AML-193 (cell line): Measurements from ENCODE around the gene MYO5C.

Experiments
- DNase-seq, 2 experiments: peaks; one replicate each; lab custom pipeline; 2025; lab: John Stamatoyannopoulos, UW

Gene MYO5C

DNA sequence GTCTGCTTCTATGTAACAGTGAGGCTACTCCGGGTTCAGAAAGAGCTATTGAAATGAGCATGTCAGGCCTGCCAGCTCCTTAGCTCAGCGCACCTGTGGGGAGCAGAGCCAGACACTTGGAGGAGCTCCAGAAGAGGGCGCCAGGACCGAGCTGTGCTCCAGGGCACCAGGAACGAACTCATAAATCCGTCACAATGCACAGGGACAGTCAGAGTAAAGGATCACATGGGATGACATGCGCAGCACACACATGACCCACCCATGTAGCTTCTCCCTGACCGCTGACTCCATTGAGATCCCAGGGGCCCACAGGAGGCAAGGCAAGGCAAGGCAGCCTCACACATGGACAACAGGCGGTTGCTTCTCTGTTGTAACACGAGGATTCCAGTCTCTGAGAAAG lies 78.4 kb downstream of the MYO5C start:
- DNase-seq, result no peak

DNA sequence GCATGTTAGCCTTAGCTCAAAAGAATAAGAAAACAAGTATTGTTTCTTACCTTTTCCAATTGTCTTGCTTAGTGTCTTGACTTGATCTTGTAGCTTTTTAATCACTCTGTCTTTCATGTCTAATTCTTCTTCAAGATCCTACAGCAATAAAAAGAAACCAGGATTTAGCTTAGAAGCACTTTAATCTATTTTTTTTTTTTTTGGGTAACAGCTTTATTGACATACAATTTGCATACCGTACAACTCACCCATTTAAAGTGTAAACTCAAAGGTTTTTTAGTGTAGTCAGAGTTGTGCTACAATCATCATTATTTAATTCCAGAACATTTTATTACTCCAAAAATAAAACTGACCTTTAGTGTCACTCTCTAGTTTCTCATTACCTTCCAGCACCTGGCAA lies 81.1 kb downstream of the MYO5C start:
- no peak for DNase-seq

DNA sequence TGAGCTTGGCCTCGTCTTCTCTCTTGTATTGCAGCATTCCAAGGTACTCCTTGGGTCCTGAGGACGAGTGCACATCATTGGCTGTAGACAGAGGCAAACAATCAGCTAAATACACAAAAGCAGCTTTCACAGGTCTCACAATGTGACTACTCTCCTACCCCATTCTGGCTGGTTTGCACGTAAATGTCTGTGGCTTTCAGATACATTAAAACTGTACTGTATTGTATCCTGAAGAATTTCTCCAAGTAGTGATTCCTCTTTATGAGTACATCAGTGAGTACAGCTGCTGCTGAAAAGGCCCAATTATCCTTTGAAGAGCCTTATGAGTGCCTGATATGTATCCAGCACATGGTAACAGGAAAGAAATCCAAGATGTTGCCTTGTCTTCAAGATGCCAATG lies 82.4 kb downstream of the MYO5C start:
- no peak for DNase-seq

DNA sequence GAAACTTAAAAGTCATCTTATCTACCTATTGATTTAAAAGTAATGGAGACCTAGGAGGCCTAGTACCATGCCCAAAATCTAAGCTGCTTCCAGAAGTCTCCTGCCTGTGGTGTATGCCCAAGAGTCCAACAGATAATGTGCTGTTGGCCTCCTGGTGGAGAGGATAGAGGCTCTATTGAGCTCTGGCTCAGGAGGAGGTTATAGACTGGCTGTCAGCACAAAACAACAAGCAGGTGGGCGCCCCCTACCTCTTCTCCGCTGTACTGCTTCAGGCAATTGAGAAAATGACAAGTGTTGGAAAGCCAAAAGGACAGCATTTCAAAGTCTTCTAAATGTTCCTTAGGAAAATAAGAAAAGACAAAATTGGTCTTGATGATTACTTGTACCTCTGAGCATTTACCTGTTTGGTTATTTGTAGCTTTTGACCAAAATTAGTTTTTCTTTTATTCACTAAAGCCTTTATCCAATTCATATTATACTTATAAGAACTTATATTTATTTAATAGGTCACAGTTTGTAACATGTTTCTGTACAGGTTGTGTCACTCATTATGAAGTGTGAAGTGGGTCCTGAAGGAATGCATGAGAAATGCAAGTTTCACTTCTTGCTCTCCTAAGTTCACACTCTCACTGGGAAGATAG lies 87.2 kb downstream of the MYO5C start:
- peak; percentile 62 to 67 for DNase-seq

DNA sequence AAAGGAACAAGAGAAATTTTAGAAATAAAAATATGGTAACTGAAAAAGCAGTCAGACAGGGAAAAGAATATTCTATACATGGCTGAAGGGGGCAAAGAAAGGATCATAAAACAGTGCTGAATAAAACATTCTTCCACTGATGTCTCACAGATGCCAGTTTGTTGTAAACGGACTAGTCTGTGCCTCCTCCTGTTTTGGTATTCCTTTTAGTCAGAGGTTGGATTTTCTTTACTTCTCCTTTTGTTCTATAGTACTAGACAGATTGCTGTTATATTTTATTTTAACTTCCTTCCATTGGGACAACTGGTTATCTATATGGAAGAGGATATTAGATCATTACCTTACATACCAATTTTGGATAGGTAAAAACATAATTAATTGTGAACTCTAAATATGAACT lies 88.4 kb downstream of the MYO5C start:
- DNase-seq, result peak; percentile 3 to 9

DNA sequence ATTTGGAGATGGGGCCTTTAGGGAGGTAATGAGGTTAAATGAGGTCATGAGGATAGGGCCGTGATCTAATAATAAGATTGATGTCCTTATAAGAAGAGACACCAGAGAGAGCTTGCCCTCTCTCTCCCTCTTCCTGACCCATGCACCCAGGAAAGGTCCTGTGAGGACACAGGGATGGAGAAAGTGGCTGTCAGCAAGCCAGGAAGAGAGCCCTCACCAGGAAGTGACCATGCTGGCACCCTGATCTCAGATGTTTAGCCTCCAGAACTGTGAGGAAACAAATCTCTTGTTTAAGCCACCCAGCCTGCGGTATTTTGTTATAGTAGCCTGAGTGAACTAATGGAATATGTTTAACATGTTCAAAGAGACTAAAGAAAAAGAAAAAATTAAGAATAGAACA lies 89.2 kb downstream of the MYO5C start:
- DNase-seq, result no peak

DNA sequence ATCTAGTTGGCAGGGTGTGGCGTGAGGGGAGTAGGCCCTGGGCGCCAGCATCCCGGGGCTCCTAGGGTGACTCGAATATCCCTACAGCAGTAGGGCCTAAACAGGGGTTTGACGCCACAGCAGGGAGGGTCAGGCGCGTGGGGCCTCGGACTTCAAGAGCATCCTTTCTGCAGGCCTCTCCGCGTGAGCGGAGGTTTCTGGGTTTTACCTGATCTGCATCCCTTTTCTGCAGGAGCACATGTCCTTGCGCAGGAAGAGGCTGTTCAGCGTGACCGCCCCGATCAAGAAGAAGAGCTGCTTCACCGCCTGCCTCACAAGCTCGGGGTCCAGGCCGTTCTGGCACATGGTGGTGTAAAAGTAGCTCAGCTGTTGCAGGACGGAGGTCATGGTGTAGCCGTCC lies 90.9 kb downstream of the MYO5C start:
- DNase-seq, result no peak

DNA sequence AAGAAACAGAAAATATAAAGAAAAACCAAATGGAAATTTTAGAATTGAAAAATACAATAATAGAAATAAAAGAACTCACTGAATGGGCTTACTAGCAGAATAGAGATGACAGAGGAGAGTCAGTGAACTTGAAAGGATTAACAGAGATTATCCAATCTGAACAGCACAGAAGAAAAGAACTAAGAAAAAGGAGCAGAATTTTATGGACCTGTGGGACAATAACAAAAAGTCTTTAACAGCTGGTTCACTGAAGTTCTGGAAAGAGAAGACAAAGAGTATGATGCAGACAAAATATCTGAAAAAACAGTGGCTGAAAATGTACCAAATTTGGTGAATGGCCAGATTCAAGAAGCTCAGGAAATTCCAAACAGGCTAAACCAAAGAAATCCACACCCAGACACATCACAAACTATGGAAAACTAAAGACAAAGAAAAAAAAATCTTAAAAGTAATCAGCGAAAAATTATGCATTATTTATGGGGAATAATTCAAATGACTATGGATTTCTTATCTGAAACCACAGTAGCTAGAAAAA lies 94.7 kb downstream of the MYO5C start:
- no peak for DNase-seq

DNA sequence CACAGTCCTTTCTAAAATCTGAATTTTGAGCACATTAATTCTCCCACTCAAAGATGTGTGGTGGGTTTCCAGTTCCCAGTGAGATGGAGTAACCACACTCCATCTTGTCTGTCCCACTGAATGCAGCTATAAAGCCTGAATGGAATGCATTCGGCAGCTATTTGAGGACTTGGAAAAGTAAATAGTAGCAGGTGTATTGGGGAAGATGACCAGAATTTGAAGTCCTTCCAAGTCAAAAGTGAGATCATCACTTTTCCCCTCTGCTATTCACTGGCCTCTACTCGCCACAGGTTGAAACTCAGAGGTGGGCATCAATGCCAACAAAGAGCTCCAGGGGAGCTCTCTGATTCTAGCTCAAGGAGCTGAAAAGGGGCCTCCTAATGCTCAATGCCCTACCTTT lies 96.3 kb downstream of the MYO5C start:
- DNase-seq, result no peak

DNA sequence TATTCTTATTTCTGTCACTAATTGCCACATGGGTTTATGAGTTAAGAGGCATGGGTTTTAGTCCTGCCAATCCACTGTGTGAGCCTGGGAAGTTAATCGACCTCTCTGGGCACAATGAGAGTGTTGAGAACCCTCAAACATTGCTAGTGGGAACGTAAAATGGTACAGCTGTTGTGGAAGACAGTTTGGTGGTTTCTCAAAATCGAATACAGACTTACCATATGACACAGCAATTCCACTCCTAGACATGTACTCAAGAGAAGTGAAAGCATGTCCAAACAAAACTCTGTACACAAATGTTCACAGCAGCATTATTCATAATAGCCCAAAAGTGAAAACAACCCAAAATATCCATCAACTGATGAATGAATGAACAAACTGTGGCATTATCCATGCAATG lies 98.7 kb downstream of the MYO5C start:
- DNase-seq, result no peak

DNA sequence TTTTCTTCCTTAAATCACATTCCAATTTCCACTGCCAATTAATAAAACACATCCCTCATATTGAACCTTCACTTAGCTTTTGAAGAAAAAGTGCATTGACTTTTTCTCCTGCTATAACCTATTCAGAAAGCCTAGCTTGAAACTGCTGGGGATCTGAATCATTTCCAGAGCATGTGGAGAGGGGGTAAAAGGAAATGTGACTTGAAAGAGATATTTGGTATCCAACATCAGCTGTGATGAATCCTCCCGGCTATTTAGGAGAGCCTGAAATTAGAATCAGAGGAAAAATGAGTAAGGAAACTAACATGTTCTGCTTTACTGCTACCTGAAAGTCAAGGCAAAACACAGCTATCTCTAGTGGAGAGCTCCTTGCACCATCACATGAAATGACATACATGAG lies 101.8 kb downstream of the MYO5C start:
- no peak for DNase-seq

DNA sequence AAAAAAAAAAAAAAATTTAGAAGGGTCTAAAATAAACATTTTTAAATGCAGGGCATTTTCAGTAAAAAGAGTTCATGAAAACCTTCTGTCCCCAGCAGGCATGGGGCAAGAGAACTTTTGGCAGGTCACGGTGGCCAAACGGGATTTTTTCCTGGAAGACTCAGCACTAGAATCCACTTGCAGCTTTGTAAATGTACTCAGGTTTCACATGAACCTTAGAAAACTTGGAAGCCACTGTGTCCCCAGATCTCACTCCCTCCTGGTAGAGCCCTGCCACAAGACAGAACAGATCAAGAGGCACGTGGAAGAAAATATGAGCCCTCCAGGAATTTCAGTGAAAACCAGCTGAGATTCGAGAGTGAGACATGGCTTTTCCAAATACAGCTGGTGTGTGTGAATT lies 102.3 kb downstream of the MYO5C start:
- no peak for DNase-seq

DNA sequence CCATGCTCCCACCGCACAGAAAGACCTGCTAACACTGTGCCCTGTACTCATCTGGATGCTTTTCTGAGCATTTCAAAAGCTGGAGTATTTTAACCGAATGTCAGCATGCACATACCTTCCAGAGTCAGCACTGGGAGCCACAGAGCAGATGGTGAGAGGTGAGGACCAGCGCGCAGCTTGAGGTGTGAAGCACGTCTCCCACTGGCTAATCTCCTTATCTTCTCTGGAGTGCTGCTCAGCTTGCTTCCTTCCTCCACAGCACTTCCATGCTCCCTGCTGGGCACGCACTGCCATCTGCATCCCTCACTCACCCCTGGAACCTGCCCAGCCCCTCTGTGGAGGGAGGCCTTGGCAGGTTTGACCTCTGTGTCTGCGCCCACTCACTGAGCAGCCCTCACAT lies 104.4 kb downstream of the MYO5C start, which contains the start of gene GNB5:
Gene GNB5, minus strand, starts transcription at position 186 of the 400 bp plus-strand sequence. CDS start 6,716 bp downstream, outside the sequence.
- no peak for DNase-seq

DNA sequence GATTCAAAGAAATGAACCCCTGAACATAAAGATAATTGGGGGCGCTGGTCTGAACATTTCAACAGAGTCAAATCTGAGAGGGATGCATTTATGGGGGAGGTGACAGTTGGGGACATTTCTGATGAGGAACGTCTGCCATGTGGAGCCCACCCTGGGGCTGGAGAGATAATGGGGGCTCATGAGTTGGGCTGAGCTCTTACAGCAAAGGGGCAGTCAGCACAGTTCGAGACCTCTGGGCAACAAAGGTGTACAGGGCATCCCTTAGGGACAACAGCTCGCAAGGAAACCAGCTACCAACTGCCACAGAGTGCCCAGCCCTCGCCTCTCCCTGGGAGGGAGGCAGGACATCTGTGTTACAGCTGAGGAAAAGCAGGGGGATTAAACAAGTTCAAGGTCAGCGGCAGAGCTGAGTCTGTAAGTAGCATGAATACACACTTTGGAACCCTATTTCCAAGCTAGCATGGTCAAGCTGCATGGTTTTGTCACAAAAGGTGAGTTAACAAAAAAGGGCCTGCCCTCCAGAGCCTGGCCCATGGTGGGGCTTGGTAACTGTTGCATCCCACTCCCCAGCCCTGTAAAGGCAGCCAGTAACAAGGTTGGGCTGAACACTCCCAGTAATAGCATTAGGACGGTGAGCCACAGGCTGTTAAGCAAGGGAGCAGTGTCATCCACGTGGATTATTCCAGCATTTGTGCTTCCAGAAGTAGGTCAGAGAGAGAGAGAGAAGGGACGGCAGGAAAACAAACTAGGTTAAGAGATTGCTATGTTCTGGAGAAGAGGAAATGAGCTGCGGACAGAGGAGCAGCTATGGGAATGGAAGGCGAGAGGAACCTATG lies 108.7 kb downstream of the MYO5C start:
- no peak for DNase-seq

DNA sequence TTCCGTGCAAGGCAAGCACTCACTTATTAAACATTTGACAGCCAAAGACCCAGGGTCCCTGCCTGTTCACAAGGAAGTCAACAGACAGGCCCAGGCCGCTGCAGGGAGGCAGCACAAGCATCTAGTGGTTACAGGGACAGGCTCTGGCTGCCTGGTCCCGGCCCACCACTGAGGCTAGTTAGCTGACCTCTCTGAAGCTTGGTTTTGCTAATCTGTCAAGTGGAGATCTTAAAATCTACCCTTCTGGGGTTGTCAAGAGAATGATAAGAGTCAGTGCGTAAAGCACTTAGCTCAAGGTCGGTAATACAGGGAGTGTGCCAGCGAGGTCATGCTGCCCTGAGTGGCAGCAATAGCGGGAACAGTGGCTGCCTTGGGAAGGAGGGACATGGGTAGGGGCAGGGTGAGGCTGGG lies 110.4 kb downstream of the MYO5C start:
- DNase-seq, result no peak

DNA sequence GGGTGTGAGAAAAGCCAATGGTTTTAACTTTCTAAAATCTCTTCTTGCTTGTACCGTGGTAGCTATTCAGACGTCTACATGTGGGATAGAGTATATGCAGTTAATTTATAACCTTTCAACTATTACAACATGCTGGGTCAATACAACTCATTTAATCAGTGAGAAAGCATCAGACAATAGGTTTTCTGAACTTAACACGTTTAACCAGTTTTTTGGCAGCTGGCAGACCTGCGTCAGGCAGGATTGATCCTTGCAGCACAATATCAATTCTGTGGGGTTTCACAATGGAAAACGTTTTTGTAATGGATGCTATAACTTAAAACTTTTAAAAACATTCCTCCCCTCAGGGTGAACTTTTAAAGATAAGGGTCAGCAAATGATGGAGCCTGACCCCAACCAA lies 110.9 kb downstream of the MYO5C start:
- no peak for DNase-seq

DNA sequence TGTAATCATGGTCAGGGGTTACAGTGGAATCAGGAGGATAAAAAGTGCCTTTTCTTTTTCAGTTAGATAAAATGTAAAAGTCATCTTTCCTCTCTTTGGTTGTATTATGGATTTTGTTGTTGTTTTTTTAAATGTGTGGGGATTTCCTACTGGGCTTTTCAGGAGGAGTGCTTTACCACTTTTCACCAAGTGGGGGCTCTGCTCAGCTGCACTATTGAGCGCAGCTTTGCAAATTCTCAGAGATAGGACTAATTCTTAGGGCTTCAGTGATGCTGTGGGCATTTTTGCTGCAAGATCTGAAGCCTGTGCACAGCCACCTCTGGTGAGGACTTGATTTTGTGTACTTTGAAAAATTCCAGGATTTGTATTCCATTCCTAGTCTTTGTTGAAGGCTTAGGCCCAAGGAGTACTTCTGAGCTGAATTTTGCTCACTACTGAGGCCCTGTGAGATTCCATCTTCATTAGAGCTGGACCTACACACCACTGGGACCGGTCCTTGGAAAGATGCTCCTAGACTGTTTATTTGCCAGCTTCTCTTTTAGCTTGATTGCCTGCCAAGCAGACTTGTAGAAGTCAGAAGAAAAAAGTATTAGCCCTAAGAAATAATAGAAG lies 111.9 kb downstream of the MYO5C start:
- DNase-seq, result no peak

DNA sequence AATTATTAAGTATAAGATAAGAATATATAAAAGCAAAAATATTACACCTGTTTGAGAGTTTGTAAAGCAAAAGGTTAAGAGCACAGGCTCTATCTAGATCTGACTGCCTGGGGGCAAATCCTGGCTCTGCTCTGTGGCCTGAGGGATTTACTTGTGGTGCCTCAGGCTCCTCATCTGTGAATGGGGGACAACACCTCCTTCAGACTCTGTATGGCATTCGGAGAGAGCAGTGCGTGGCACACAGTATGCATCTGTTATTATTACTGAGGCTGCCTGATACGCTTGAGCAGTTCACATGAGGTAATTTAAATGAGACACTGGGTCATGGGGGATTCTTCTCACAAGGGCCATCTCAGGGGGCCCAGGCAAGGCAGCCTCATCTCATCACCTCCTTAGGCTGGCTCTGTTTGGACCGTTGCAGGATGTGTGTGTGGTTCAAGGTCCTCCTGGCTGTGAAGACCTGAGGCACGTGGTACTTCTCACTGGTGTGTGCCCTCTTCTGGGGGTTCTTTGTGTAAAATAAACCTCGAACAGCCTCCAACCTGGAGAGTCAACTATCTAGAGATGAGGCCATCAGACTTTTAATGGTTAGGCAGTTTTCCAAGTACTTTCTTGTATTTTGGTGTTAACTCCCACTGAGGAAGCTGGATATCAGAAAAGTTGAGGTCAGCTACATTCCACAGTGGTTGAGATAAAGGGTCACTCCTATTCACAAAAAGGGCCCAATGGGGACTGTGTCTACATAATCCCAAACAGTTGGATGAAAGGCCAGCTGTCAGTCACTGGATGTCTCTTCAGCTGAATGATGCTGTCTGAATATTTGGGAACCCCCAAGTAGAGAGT lies 113.4 kb downstream of the MYO5C start:
- DNase-seq, result no peak

DNA sequence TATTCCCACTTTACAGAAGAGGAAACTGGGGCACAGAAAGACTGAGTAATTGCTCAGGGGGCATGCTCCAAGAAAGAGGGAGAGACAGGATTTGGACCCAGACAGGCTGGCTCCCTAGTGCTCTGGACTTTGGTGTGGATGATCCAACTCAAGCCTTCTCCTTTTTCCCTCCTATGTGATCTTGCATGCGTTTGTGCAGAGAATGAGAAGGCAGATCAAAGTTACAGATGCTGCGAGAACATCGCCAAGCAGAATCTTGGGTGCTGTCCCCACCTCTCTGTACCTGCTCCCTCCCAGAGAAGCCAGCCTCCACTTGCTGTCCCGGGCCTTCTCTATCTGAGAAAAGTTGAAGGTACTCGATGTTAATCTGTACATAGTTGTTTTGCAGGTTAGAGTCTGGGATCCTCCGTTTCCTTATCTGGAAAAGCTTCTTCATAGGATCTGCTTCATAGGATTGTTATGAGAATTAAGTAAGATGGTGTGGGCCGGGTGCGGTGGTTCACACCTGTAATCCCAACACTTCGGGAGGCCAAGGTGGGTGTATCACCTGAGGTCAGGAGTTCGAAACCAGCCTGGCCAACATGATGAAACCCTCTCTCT lies 114.7 kb downstream of the MYO5C start:
- no peak for DNase-seq

DNA sequence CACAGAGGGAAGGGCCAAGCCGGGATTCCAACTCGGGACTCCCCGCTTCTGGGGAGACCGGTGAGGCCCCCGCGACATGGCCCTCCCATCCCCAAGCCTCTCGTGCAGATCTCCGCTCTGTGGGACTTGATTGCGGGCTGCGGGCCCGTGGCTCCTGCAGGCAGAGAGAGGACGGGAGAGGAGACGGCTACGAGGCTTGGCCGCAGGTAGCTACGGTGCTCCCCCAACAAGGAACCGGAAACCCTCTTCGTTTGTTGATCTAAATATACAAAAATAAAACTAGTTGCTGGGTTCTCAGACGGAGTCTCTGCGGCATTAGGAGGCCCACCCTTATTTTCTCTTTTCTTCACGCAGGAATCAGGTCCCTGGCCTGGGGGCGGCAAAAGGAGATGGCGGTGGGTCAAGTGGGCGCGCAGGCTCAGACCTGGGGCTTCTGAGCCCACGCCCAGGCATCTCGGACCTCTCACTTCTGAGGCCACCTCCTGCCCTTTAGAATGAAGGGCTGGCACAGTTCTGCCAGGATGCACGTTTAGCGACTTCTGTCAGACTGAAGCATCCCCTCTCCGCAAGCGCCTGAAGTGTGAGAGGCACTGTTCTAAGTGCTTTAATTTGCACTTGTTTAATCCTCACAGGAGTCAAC lies 115.3 kb downstream of the MYO5C start:
- DNase-seq, result no peak
